Endothelial cell of umbilical vein (primary cell): ENCODE data around the gene LRIF1.

Experiments
- POLR2A ChIP-seq: IDR thresholded peaks from 2 replicates; pipeline ENCODE4 v1.6.1; 2012; ENCODE audit warnings: low read depth, mild to moderate bottlenecking, control low read depth, low read length
- POLR2AphosphoS5 ChIP-seq: IDR thresholded peaks from 2 replicates; pipeline ENCODE4 v1.6.1; 2012; ENCODE audit warnings: low read depth, mild to moderate bottlenecking, control low read depth, low read length, moderate library complexity; ENCODE audit not compliant: insufficient read depth
- TF ChIP-seq, protein P1 (sequence below): IDR thresholded peaks from 2 replicates; pipeline ENCODE4 v1.6.1; 2011; ENCODE audit not compliant: insufficient read depth, insufficient read length
- TF ChIP-seq, protein P2 (sequence below), 2 donors: IDR thresholded peaks; 1 replicate in 1 of 2; 2 replicates in 1 of 2; pipeline ENCODE4 v1.5.1; 2011; ENCODE audit warnings: low read length in 2 of 2, mild to moderate bottlenecking in 2 of 2, moderate library complexity in 2 of 2, control low read depth in 1 of 2, inconsistent platforms in 1 of 2, low read depth in 1 of 2; ENCODE audit not compliant: insufficient read depth in 1 of 2; ENCODE audit errors: extremely low read depth in 1 of 2

DNA sequence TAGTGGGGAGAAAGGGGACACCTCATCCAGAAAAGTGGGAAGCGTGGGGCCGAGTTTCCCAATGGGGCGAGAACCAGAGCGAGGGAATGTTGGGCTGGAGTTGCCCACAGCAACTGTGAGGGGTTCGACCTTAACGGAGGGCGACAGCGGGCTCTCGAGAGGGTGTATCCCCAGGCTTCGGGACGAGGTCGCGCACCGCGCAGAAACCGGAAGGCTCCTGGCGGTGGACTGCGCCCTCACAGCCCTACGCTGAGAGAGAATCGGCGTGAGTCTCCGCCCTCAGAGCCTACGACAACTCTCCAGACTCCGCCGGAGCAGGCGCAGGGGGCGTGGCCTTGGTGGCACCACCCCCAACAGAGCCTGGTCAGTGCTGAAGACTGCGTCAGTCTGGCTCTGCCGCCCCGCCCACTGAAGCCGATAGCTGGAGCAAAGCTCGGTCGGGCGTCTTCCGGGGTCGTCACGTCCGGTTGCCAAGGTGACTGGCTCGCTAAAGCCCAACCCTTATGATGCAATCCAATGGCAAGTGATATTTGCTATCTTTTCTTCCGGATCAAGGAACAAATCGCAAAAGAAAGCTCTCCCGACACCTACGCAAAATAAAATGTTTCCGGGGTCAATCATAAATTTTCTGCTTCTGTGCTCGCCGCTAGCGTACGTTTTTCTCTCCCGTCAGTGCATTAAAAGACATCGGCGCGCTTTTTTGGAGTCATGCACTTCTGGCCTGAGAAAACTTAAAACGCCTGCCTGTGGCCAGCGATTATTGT, at the start of gene LRIF1:
- TF ChIP-seq, protein P1, sequence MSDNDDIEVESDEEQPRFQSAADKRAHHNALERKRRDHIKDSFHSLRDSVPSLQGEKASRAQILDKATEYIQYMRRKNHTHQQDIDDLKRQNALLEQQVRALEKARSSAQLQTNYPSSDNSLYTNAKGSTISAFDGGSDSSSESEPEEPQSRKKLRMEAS, result peak; percentile 31
- TF ChIP-seq, protein P2, sequence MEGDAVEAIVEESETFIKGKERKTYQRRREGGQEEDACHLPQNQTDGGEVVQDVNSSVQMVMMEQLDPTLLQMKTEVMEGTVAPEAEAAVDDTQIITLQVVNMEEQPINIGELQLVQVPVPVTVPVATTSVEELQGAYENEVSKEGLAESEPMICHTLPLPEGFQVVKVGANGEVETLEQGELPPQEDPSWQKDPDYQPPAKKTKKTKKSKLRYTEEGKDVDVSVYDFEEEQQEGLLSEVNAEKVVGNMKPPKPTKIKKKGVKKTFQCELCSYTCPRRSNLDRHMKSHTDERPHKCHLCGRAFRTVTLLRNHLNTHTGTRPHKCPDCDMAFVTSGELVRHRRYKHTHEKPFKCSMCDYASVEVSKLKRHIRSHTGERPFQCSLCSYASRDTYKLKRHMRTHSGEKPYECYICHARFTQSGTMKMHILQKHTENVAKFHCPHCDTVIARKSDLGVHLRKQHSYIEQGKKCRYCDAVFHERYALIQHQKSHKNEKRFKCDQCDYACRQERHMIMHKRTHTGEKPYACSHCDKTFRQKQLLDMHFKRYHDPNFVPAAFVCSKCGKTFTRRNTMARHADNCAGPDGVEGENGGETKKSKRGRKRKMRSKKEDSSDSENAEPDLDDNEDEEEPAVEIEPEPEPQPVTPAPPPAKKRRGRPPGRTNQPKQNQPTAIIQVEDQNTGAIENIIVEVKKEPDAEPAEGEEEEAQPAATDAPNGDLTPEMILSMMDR (IDR thresholded peaks at IDR 0.05; ENCODE audit: extremely low read depth in 1 of 2, insufficient read depth in 1 of 2, low read depth in 1 of 2, low read length in 2 of 2), result peak; percentile 45 to 66
- peak; percentile 85 for TF ChIP-seq POLR2A
- TF ChIP-seq POLR2AphosphoS5, result peak; percentile 72
